ENCODE data around the gene GNMT.

GNMT gene

DNA sequence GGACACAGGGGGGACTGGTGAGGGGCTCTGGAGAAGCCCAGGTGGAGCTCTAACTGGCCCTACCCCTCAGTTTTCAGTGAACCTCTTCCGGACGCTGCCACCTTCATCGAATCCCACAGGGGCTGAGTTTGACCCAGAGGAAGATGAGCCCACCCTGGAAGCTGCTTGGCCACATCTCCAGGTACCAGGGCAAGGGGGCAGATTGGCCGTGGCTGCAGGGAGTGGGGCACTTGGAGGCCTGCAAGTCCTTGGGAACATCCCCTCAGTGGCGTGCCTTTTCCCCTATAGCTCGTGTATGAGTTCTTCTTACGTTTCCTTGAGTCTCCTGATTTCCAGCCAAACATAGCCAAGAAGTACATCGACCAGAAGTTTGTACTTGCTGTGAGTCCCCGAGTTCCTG lies 46.6 kb downstream of the GNMT start:
- no peak for TF ChIP-seq GATA3 (IDR thresholded peaks at IDR 0.05; ENCODE audit: low read depth, low read length)
- no peak for TF ChIP-seq GATA2 (IDR thresholded peaks at IDR 0.05; ENCODE audit: low read depth, low read length)

DNA sequence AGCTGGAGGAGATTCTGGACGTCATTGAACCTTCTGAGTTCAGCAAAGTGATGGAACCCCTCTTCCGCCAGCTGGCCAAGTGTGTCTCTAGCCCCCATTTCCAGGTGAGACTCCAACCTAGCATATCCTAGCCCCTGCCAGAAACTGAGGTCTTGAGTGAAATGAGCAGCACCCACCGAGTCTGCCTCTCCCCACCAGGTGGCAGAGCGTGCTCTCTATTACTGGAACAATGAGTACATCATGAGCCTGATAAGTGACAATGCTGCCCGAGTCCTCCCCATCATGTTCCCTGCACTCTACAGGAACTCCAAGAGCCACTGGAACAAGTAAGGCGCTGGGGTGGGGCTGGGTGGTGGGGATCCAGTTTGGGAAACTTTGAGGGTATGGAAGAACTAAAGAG lies 48.6 kb downstream of the GNMT start:
- TF ChIP-seq GATA2 (IDR thresholded peaks at IDR 0.05; ENCODE audit: low read depth, low read length): no peak
- no peak for TF ChIP-seq GATA3 (IDR thresholded peaks at IDR 0.05; ENCODE audit: low read depth, low read length)

DNA sequence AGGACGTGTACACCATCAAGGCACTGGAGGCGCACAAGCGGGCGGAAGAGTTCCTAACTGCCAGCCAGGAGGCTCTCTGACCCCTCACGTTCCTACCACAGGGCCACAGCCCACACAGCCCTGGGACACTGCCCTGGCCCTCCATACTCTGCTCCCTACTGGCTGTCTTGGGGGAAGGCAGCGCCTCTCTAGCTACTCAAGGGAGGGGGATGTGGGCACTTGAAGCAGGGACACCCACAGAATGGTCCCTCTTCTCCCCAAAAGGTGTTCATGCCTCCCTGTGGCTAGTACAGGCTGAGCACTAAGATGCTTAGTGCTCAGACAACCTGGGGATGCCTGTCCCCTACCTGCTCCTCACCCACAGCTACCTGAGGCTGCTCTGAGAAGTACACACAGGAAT lies 50.7 kb downstream of the GNMT start:
- TF ChIP-seq GATA3 (IDR thresholded peaks at IDR 0.05; ENCODE audit: low read depth, low read length): no peak
- no peak for TF ChIP-seq GATA2 (IDR thresholded peaks at IDR 0.05; ENCODE audit: low read depth, low read length)

DNA sequence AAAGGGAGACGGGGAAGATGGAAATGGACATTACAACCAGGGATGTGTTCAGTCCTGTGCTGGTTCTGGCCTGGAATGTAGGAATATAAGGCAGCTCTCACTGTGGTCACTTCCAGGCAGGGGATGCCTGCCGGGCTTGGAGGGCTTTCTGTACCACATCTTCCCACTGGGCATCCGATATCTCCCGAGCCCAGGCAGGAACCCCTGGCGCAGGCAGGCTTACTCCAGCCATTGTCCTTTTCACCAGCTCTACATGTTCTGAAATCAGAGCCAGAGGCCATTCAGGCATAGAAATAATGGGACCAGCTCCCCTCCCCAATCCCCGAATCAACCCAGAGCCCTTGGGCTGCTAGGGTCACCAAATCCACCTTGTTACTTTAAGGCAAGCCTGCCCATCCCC lies 51.8 kb downstream of the GNMT start:
- TF ChIP-seq GATA2 (IDR thresholded peaks at IDR 0.05; ENCODE audit: low read depth, low read length) (no peak), GATA3 (IDR thresholded peaks at IDR 0.05; ENCODE audit: low read depth, low read length) (no peak)

DNA sequence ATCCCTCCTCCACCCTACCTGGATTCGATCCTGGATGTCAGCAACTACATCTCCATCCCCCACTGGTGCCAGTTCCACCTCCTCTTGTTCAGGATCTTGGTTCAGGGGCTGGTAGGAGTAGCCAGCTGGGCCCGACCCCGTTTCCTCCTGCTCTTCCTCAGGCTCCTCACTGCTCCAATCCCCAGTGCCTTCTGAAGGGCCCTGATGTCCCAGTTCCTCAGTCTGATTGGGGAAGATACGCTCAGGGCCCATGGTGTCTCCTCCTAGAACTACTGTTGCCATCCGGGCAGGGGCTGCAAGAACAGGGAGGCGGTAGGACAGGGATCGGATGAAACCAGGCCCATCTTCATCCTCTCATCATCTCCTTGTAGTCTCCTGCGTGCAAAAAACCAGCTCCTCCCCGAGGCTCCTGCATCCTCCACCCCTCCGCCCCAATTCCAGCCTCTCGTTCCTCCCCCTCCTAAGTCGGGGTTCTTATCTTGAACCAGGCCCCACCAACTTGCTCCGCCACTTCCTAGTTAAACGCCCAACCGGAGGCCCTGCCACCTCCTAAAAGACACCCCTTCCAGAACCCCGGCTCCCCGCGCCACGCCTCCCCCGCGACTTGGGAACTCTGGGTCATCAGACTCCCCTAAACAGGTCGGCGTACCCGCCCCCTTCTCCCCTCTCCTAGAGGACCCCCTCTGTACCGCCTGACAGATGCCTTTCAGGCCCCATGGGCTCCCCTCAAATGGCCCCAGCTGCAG lies 52.7 kb downstream of the GNMT start:
- TF ChIP-seq GATA3 (IDR thresholded peaks at IDR 0.05; ENCODE audit: low read depth, low read length) (no peak), GATA2 (IDR thresholded peaks at IDR 0.05; ENCODE audit: low read depth, low read length) (no peak)

Measured in SH-SY5Y (cell line).